GM19351 (cell line): ENCODE data around the gene HIPK2.
A peak's percentile ranks its signal among the peaks of the same experiment; 100 is the strongest.
"Not testable (repeated sequence)": the region's sequence is repeated elsewhere in the genome, so short reads cannot be mapped to it uniquely, and the experiment has no call there.

Experiments
- ATAC-seq: cut with Tn5 transposase; IDR thresholded peaks from one replicate; pipeline ENCODE4 v1.9.1; 2021; ENCODE audit warnings: mild to moderate bottlenecking, moderate library complexity; ENCODE audit not compliant: unreplicated experiment

HIPK2 gene

GRCh38 chr7:139679731-139680594 is 97.8 kb downstream of the HIPK2 start:
- no peak for ATAC-seq

- no peak for ATAC-seq
These were observed 101.4 kb downstream of the HIPK2 start for GRCh38 chr7:139676390-139676789.

- peak; percentile 40 for ATAC-seq
These were observed 102.4 kb downstream of the HIPK2 start for GRCh38 chr7:139675127-139676125.

DNA sequence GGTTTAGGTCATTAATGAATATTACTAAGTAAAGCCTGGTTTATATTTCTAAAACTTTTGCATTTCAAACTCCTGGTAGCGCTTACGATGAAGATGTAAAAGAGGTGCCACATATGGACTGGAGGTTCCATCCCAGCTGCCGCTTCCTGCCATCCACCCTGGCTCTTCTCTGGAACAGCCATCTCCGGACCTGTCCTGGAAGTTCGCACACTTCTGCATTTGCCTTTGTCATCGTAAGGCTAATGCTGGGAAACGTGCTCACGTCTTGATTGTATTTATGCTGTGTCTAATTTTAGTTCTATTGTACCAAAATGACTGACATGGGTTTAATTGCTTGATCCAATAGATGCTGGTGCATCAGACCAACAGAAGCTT is 103.1 kb downstream of the HIPK2 start:
- ATAC-seq: no peak

GRCh38 chr7:139674341-139674740 is 103.5 kb downstream of the HIPK2 start:
- ATAC-seq: no peak

GRCh38 chr7:139673762-139674161 is 104.0 kb downstream of the HIPK2 start:
- no peak for ATAC-seq

DNA sequence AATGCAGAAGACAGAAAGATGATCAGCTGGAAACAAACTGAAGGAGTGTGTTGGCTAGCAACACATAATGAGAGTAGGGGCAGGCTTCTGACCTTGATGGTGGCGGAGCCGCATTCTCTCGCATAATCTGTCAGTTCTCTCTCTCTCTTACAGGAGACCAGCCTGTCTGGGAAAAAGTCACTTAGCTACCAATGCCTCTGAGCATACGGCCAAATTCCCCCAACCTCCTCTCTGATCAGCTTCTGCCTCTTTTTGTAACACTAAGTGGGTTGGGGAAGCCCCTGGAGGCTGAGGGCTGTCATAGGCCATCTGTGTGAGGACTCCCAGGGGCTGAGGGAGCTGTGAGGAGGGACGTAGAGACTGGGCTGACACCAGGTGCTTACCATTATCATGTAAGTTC is 104.6 kb downstream of the HIPK2 start:
- peak; percentile 74 for ATAC-seq

DNA sequence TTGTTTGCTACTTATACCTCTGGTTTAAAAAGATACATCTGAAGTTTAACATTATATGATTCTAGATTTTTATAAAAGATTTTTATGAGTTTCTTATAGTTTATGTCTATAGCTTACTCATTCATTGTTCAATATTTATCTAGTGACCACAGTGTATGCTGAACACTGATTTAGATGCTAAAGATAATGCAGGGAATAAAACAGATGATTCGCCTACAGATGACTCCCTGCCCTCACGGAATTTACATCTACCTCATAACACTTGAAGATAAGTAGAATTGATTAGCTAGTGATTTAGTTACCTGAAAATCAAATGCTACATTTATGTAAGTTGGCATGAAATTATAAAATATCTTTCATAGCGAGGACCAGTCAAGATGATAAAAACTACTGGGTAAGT is 105.8 kb downstream of the HIPK2 start:
- no peak for ATAC-seq

DNA sequence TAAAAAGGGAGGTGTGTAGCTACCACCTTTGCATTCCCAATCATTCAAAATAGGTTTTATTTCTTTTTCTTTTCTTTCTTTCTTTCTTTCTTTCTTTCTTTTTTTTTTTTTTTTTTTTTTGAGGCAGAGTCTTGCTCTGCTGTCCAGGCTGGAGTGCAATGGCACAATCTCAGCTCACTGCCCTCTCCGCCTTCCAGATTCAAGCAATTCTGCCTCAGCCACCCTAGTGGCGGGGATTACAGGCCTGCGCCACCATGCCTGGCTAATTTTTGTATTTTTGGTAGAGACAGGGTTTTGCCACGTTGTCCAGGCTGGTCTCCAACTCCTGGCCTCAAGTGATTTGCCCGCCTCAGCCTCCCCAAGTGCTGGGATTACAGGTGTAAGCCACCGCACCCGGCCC is 107.1 kb downstream of the HIPK2 start:
- ATAC-seq: not testable (repeated sequence)

- no peak for ATAC-seq
These were observed 108.4 kb downstream of the HIPK2 start for GRCh38 chr7:139669106-139670061.

GRCh38 chr7:139667377-139667776 is 110.4 kb downstream of the HIPK2 start:
- ATAC-seq: no peak

DNA sequence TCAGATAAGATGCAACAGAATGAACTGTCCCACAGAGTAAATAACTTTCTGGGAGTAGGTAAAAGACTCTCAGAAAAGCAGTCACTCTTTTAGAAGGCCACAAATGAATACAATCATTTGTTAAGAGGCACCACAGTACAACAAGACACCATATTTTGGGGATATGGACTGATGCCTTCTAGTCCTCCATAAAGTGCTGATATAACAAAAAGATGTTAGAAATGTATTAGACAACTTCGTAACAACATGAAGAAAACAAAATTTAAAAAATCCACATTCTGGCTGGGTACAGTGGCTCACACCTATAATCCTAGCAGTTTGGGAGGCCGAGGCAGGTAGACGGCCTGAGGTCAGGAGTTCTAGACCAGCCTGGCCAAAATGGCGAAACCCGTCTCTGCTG is 111.3 kb downstream of the HIPK2 start:
- ATAC-seq: no peak

GRCh38 chr7:139664434-139664833 is 113.4 kb downstream of the HIPK2 start:
- no peak for ATAC-seq

GRCh38 chr7:139663608-139664177 is 114.1 kb downstream of the HIPK2 start:
- no peak for ATAC-seq

DNA sequence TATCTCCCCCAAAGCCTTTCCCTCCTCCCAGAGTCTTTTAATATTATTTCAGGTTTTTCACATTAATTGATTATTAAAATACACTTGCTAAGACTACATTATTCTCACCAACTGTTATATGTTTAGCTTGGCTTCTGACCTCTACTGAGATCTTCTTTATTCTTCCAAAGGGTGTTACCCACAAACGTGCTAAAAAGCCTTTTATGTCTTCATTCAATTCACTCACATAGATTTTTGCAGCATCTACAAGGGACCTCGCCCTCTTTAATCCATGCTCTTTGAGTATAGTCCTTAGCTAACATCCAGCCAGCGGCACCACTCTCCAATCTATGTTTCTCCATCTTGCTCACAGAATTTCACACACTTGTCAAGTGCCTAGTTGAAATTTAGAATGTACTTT is 115.9 kb downstream of the HIPK2 start:
- no peak for ATAC-seq

GRCh38 chr7:139661043-139661440 is 116.8 kb downstream of the HIPK2 start:
- no peak for ATAC-seq

DNA sequence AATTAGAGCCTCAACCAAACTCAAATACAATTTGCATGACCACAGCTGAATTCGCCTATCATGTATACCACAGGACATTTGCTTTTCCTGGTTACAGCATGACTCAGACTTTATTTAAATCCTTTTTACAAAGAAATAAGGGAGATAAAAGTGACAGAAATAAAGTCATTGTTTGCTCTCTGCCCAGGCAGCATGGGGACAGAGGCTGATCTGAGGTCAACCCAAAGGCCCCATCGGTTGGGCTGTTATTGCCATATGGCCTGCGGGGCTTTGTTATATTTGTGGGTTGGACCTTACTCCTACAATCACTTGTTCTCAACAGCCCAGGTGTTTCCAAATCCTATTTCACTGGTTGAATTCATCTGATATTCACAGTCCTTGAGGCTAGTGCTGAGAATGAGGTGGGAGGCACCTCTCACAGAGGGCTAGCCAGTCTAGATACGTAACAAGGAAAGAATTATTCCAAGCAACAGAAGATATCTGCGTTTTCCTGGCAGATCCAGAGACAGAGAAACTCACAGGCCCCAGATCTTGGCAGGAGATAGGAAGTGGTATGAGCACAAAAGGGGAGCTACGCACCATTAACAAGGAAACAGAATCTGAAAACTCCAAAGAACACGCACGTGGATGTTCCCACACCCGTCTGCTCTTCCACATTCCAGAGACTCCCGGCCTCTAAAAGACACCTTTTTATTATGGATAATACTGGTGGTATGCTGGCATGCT is 117.3 kb downstream of the HIPK2 start:
- ATAC-seq: no peak

DNA sequence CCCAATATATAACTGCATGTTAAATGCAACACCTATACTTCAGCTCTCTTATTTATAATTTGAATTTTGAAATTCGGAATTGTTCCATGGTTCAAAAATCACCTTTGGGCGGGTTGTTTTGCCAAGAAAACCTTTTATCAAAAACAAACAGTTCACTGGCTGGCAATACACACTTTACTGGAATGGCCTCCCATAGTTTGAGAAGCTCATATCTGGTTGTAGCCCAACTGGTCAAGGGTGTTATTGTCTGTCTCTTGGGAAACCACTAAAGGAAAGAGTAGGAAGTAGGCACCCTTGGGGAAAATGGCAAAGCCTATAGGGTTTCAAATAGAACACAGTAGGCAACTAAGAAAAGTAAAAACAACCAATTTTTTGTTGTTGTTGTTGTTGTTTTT is 117.9 kb downstream of the HIPK2 start:
- no peak for ATAC-seq

GRCh38 chr7:139658908-139659675 is 118.7 kb downstream of the HIPK2 start:
- no peak for ATAC-seq
